Esophagus muscularis mucosa (tissue), 4 donors: Measurements from ENCODE around the gene LHFPL6. TPM values are rescaled to one million over a fixed set of nuclear protein-coding genes. Genes with fewer than 3 reads are reported as not detected.
A peak's percentile ranks its signal among the peaks of the same experiment; 100 is the strongest.

Experiments
- DNase-seq: peaks from one replicate; pipeline ENCODE4 v3.0.0-alpha.2; 2017; ENCODE audit errors: extremely low spot score
- H3K27ac ChIP-seq, 4 donors: fragments of 200-600 bp; sonication (generic); replicated peaks in 1 of 4; 1 replicate in 3 of 4; 2 replicates in 1 of 4; pipeline ENCODE4 v1.5.1; 2016 to 2019; ENCODE audit warnings: mild to moderate bottlenecking in 1 of 4
- H3K27me3 ChIP-seq, 4 donors: fragments of 200-600 bp; sonication (generic); one replicate each; pipeline versions ENCODE4 v1.5.1 to v1.6.0; 2016 to 2019
- H3K36me3 ChIP-seq, 4 donors: fragments of 200-600 bp; sonication (generic); one replicate each; pipeline ENCODE4 v1.5.1; 2016 to 2019
- H3K4me1 ChIP-seq, 4 donors: fragments of 200-600 bp; sonication (generic); one replicate each; pipeline ENCODE4 v1.5.1; 2016 to 2019
- H3K4me3 ChIP-seq, 4 donors: fragments of 200-600 bp; sonication (generic); 1 replicate in 2 of 4; 2 replicates in 2 of 4; pipeline ENCODE4 v1.5.1; 2016 to 2019; ENCODE audit warnings: mild to moderate bottlenecking in 4 of 4, moderate library complexity in 1 of 4
- H3K9me3 ChIP-seq, 4 donors: fragments of 200-600 bp; sonication (generic); 1 replicate in 3 of 4; 2 replicates in 1 of 4; pipeline ENCODE4 v1.5.1; 2016 to 2019
- CTCF ChIP-seq, 3 experiments: fragments of 200-600 bp in 2 of 3; fragments of 450-650 bp in 1 of 3; sonication (generic) in 2 of 3; IDR thresholded peaks; one replicate each; pipeline ENCODE4 v1.5.1; 2017 to 2019; ENCODE audit warnings: antibody characterized with exemption in 3 of 3, mild to moderate bottlenecking in 2 of 3, moderate library complexity in 1 of 3
- EP300 ChIP-seq: sonication (generic); formaldehyde crosslinking; IDR thresholded peaks from one replicate; pipeline ENCODE4 v1.6.1; 2017; ENCODE audit warnings: antibody characterized with exemption
- POLR2A ChIP-seq: fragments of 450-650 bp; IDR thresholded peaks from one replicate; pipeline ENCODE4 v1.6.1; 2017; ENCODE audit warnings: antibody characterized with exemption, moderate library complexity, mild to moderate bottlenecking, low read depth
- POLR2AphosphoS5 ChIP-seq, 2 donors: sonication (generic); formaldehyde crosslinking; IDR thresholded peaks; one replicate each; pipeline ENCODE4 v1.6.1; 2017; ENCODE audit warnings: antibody characterized with exemption in 2 of 2
- WGBS: methylation state at CpG from one replicate; pipeline ENCODE4 v1.1.5; 2018; 5-methylcytosine and 5-hydroxymethylcytosine counted together
- intact Hi-C: fragments of 100-400 bp; cut with DNase I; formaldehyde crosslinking; loops from one replicate; pipeline ENCODE4 v1.15.1; 2023
- total RNA-seq, 4 donors: library from RNA; depleted of rRNA; stranded (reverse); fragments of >200 nt; gene quantifications; one replicate each; pipeline versions ENCODE4 v1.1.0 to v1.2.1, GENCODE V29; 2016

LHFPL6 gene
- total RNA-seq, 4 donors from 2014 or later: 55.6 to 75.9 (median 72.0) TPM

- no peak overlapping the region for H3K4me3 ChIP-seq
- 100% methylated on average over 1 of the region's 1 CpG for WGBS
- intact Hi-C loops: no loop called here
- DNase-seq: no peak
- TF ChIP-seq POLR2AphosphoS5 (IDR thresholded peaks at IDR 0.05) (no peak), EP300 (no peak), CTCF (IDR thresholded peaks at IDR 0.05) (no peak), POLR2A (no peak)
- H3K27me3 ChIP-seq: no peaks in the 10 kb centered on the region
- no peaks in the 10 kb centered on the region for H3K9me3 ChIP-seq
- no peaks in the 10 kb centered on the region for H3K36me3 ChIP-seq
- H3K27ac ChIP-seq: peak overlapping the region in 1 of 4 donors; percentile 16
- H3K4me1 ChIP-seq: peaks cover 25 to 50% (median 41%) of the 10 kb centered on the region in 4 donors
Observed at GRCh38 chr13:39318161-39318560, 284.8 kb downstream of the LHFPL6 start.

- H3K4me1 ChIP-seq: peaks cover 25 to 41% (median 33%) of the 10 kb centered on the region in 4 donors
- H3K4me3 ChIP-seq: no peak overlapping the region
- H3K36me3 ChIP-seq: no peaks in the 10 kb centered on the region
- TF ChIP-seq POLR2A: no peak
- peak; percentile 30 to 38 for TF ChIP-seq POLR2AphosphoS5 (IDR thresholded peaks at IDR 0.05)
- no peak for TF ChIP-seq EP300
- no peak for TF ChIP-seq CTCF (IDR thresholded peaks at IDR 0.05)
- H3K27ac ChIP-seq: peak overlapping the region in 2 of 4 donors; percentile 16 to 46
- intact Hi-C loops: no loop called here
- H3K27me3 ChIP-seq: no peaks in the 10 kb centered on the region
- no peaks in the 10 kb centered on the region for H3K9me3 ChIP-seq
- no peak for DNase-seq
- WGBS: 66% methylated on average over 3 of the region's 3 CpGs
Observed at GRCh38 chr13:39317291-39317690, 285.7 kb downstream of the LHFPL6 start.

GRCh38 chr13:39315796-39316195 lies 287.2 kb downstream of the LHFPL6 start:
- H3K4me1 ChIP-seq: peaks cover 25 to 37% (median 34%) of the 10 kb centered on the region in 4 donors

GRCh38 chr13:39313721-39314120 lies 289.3 kb downstream of the LHFPL6 start:
- H3K4me3 ChIP-seq: no peak overlapping the region
- H3K27ac ChIP-seq: no peak overlapping the region
- H3K36me3 ChIP-seq: no peaks in the 10 kb centered on the region
- WGBS: 87% methylated on average over 6 of the region's 6 CpGs
- H3K27me3 ChIP-seq: no peaks in the 10 kb centered on the region
- H3K9me3 ChIP-seq: no peaks in the 10 kb centered on the region
- H3K4me1 ChIP-seq: peaks cover 27 to 51% (median 40%) of the 10 kb centered on the region in 4 donors
- intact Hi-C loops: no loop called here
- TF ChIP-seq POLR2A: no peak
- TF ChIP-seq EP300: no peak
- DNase-seq: no peak

More at GRCh38 chr13:39315796-39316195, 287.2 kb downstream of the LHFPL6 start:
- DNase-seq: no peak
- Histone ChIP-seq H3K27ac (no peak overlapping the region), H3K9me3 (no peaks in the 10 kb centered on the region), H3K4me3 (no peak overlapping the region), H3K27me3 (no peaks in the 10 kb centered on the region), H3K36me3 (no peaks in the 10 kb centered on the region)
- TF ChIP-seq POLR2AphosphoS5 (IDR thresholded peaks at IDR 0.05) (no peak), EP300 (no peak), CTCF (IDR thresholded peaks at IDR 0.05) (no peak), POLR2A (no peak)
- 25% methylated on average over 1 of the region's 1 CpG for WGBS
- intact Hi-C loops: no loop called here

GRCh38 chr13:39312596-39312995 lies 290.4 kb downstream of the LHFPL6 start:
- intact Hi-C loops: no loop called here
- 77% methylated on average over 2 of the region's 2 CpGs for WGBS
- no peaks in the 10 kb centered on the region for H3K36me3 ChIP-seq
- H3K9me3 ChIP-seq: no peaks in the 10 kb centered on the region
- TF ChIP-seq EP300: no peak
- TF ChIP-seq CTCF (IDR thresholded peaks at IDR 0.05): no peak
- TF ChIP-seq POLR2AphosphoS5 (IDR thresholded peaks at IDR 0.05): no peak
- TF ChIP-seq POLR2A: no peak
- no peaks in the 10 kb centered on the region for H3K27me3 ChIP-seq
- no peak overlapping the region for H3K27ac ChIP-seq
- no peak for DNase-seq
- H3K4me1 ChIP-seq: peaks cover 24 to 48% (median 34%) of the 10 kb centered on the region in 4 donors
- no peak overlapping the region for H3K4me3 ChIP-seq
